Putamen (tissue), 1 donor: Measurements from ENCODE around the gene SPTLC1.
"Not testable (repeated sequence)": the region's sequence is repeated elsewhere in the genome, so short reads cannot be mapped to it uniquely, and the experiment has no call there.

Experiments used
- DNase-seq: peaks from one replicate; pipeline ENCODE4 v3.0.0-alpha.2; 2016; ENCODE audit warnings: low spot score

Gene SPTLC1

GRCh38 chr9:92115071-92115858 is at the start of gene SPTLC1:
SPTLC1 (minus strand) TSS chr9:92115413; CDS start chr9:92115370, 43 bp downstream.
- peak; percentile 94 for DNase-seq

- DNase-seq = no peak
These were observed 49.8 kb upstream of the SPTLC1 start for GRCh38 chr9:92164975-92165374.

GRCh38 chr9:92164490-92164889 is 49.3 kb upstream of the SPTLC1 start:
- DNase-seq = no peak

GRCh38 chr9:92163276-92163675 is 48.1 kb upstream of the SPTLC1 start:
- DNase-seq = no peak

- DNase-seq = no peak
These were observed 45.6 kb upstream of the SPTLC1 start for GRCh38 chr9:92160786-92161185.

GRCh38 chr9:92159058-92159457 is 43.8 kb upstream of the SPTLC1 start:
- no peak for DNase-seq

- no peak for DNase-seq
These were observed 42.9 kb upstream of the SPTLC1 start for GRCh38 chr9:92158097-92158601.

GRCh38 chr9:92155736-92156135 is 40.5 kb upstream of the SPTLC1 start:
- not testable (repeated sequence) for DNase-seq

GRCh38 chr9:92155221-92155620 is 40.0 kb upstream of the SPTLC1 start:
- DNase-seq = no peak

- DNase-seq = not testable (repeated sequence)
These were observed 38.5 kb upstream of the SPTLC1 start for GRCh38 chr9:92153466-92154415.

- DNase-seq = no peak
These were observed 36.6 kb upstream of the SPTLC1 start for GRCh38 chr9:92151691-92152393.

- DNase-seq = not testable (repeated sequence)
These were observed 35.6 kb upstream of the SPTLC1 start for GRCh38 chr9:92150501-92151470.

GRCh38 chr9:92147852-92148180 is 32.6 kb upstream of the SPTLC1 start:
- DNase-seq = no peak

GRCh38 chr9:92147030-92147851 is 32.0 kb upstream of the SPTLC1 start:
- no peak for DNase-seq

- DNase-seq = no peak
These were observed 31.4 kb upstream of the SPTLC1 start for GRCh38 chr9:92146610-92147009.

- DNase-seq = not testable (repeated sequence)
These were observed 30.6 kb upstream of the SPTLC1 start for GRCh38 chr9:92145784-92146183.

GRCh38 chr9:92142329-92142728 is 27.1 kb upstream of the SPTLC1 start:
- DNase-seq = no peak

GRCh38 chr9:92141144-92142129 is 26.2 kb upstream of the SPTLC1 start:
- DNase-seq = no peak

- DNase-seq = no peak
These were observed 25.5 kb upstream of the SPTLC1 start for GRCh38 chr9:92140754-92141143.
